Dendritic cell treated with granulocyte-macrophage colony-stimulating factor and Interleukin-4, amounts not matched to agents 40 ng/mL and 50 ng/mL, for 4 days (primary cell): Measurements from ENCODE around the gene RASGEF1B.

Experiments used
- H3K27ac Mint-ChIP-seq: one replicate; pipeline ENCODE4 v1.8.0; 2022; ENCODE audit warnings: mild to moderate bottlenecking, mixed read lengths
- H3K27me3 Mint-ChIP-seq: one replicate; pipeline ENCODE4 v1.8.0; 2022; ENCODE audit warnings: mild to moderate bottlenecking, mixed read lengths
- H3K36me3 Mint-ChIP-seq: one replicate; pipeline ENCODE4 v1.8.0; 2022; ENCODE audit warnings: low read depth, mixed read lengths
- H3K4me1 Mint-ChIP-seq: one replicate; pipeline ENCODE4 v1.8.0; 2022; ENCODE audit warnings: low read depth, mixed read lengths
- H3K4me3 Mint-ChIP-seq: one replicate; pipeline ENCODE4 v1.8.0; 2022; ENCODE audit warnings: mild to moderate bottlenecking, moderate library complexity, mixed read lengths
- H3K9me3 Mint-ChIP-seq: one replicate; pipeline ENCODE4 v1.8.0; 2022; ENCODE audit warnings: mixed read lengths
- intact Hi-C: fragments of 100-400 bp; cut with micrococcal nuclease; formaldehyde crosslinking; loops from one replicate; pipeline ENCODE4 v1.15.0; 2022

Gene RASGEF1B

GRCh38 chr4:81506731-81507130, 35.0 kb upstream of the RASGEF1B start:
- Mint-ChIP-seq H3K27ac (peak overlapping the region; percentile 97), H3K27me3 (no peaks in the 10 kb centered on the region), H3K9me3 (no peaks in the 10 kb centered on the region), H3K4me1 (peaks cover 76% of the 10 kb centered on the region), H3K4me3 (no peak overlapping the region), H3K36me3 (no peaks in the 10 kb centered on the region)
- intact Hi-C loops = loop anchor here (5.0 to 10.0 kb wide), 2 partner anchors 56 to 128 kb away; no protein-coding TSS in a partner anchor

GRCh38 chr4:81505726-81506125, 34.0 kb upstream of the RASGEF1B start:
- intact Hi-C loops = loop anchor here (1.0 to 10.0 kb wide), 4 partner anchors 13 to 129 kb away; no protein-coding TSS in a partner anchor
- no peaks in the 10 kb centered on the region for H3K9me3 Mint-ChIP-seq
- H3K4me1 Mint-ChIP-seq = peaks cover 73% of the 10 kb centered on the region
- no peaks in the 10 kb centered on the region for H3K27me3 Mint-ChIP-seq
- peak overlapping the region; percentile 37 for H3K4me3 Mint-ChIP-seq
- peak overlapping the region; percentile 97 for H3K27ac Mint-ChIP-seq
- no peaks in the 10 kb centered on the region for H3K36me3 Mint-ChIP-seq

- Mint-ChIP-seq H3K27ac (peak overlapping the region; percentile 97), H3K4me1 (peaks cover 73% of the 10 kb centered on the region), H3K27me3 (no peaks in the 10 kb centered on the region), H3K4me3 (peak overlapping the region; percentile 37), H3K36me3 (no peaks in the 10 kb centered on the region), H3K9me3 (no peaks in the 10 kb centered on the region)
- intact Hi-C loops = loop anchor here (1.0 to 10.0 kb wide), 4 partner anchors 13 to 130 kb away; no protein-coding TSS in a partner anchor
These were observed 33.4 kb upstream of the RASGEF1B start for GRCh38 chr4:81505004-81505598.

- no peaks in the 10 kb centered on the region for H3K27me3 Mint-ChIP-seq
- H3K9me3 Mint-ChIP-seq = no peaks in the 10 kb centered on the region
- H3K4me3 Mint-ChIP-seq = no peak overlapping the region
- no peaks in the 10 kb centered on the region for H3K36me3 Mint-ChIP-seq
- intact Hi-C loops = loop anchor here (1.0 to 10.0 kb wide), 4 partner anchors 12 to 130 kb away; no protein-coding TSS in a partner anchor
- peak overlapping the region; percentile 97 for H3K27ac Mint-ChIP-seq
- H3K4me1 Mint-ChIP-seq = peaks cover 68% of the 10 kb centered on the region
These were observed 32.7 kb upstream of the RASGEF1B start for GRCh38 chr4:81504112-81505003.

- H3K4me3 Mint-ChIP-seq = no peak overlapping the region
- H3K27ac Mint-ChIP-seq = peak overlapping the region; percentile 97
- no peaks in the 10 kb centered on the region for H3K36me3 Mint-ChIP-seq
- intact Hi-C loops = loop anchor here (10.0 kb wide), 1 partner anchor 131 kb away; no protein-coding TSS in a partner anchor
- H3K9me3 Mint-ChIP-seq = no peaks in the 10 kb centered on the region
- H3K27me3 Mint-ChIP-seq = no peaks in the 10 kb centered on the region
- peaks cover 60% of the 10 kb centered on the region for H3K4me1 Mint-ChIP-seq
These were observed 31.9 kb upstream of the RASGEF1B start for GRCh38 chr4:81503586-81503985.

- Mint-ChIP-seq H3K4me3 (no peak overlapping the region), H3K4me1 (peaks cover 55% of the 10 kb centered on the region), H3K9me3 (no peaks in the 10 kb centered on the region), H3K27ac (peak overlapping the region; percentile 50), H3K27me3 (no peaks in the 10 kb centered on the region), H3K36me3 (no peaks in the 10 kb centered on the region)
- intact Hi-C loops = loop anchor here (10.0 kb wide), 1 partner anchor 132 kb away; no protein-coding TSS in a partner anchor
These were observed 30.9 kb upstream of the RASGEF1B start for GRCh38 chr4:81502564-81502963.

- no peaks in the 10 kb centered on the region for H3K36me3 Mint-ChIP-seq
- no peaks in the 10 kb centered on the region for H3K27me3 Mint-ChIP-seq
- H3K4me3 Mint-ChIP-seq = no peak overlapping the region
- H3K4me1 Mint-ChIP-seq = peaks cover 41% of the 10 kb centered on the region
- intact Hi-C loops = loop anchor here (10.0 kb wide), 1 partner anchor 135 kb away; no protein-coding TSS in a partner anchor
- H3K27ac Mint-ChIP-seq = no peak overlapping the region
- no peaks in the 10 kb centered on the region for H3K9me3 Mint-ChIP-seq
These were observed 28.1 kb upstream of the RASGEF1B start for GRCh38 chr4:81499840-81500239.

GRCh38 chr4:81498551-81499099, 26.9 kb upstream of the RASGEF1B start:
- no peak overlapping the region for H3K27ac Mint-ChIP-seq
- H3K36me3 Mint-ChIP-seq = no peaks in the 10 kb centered on the region
- intact Hi-C loops = no loop called here
- H3K4me1 Mint-ChIP-seq = peaks cover 29% of the 10 kb centered on the region
- no peaks in the 10 kb centered on the region for H3K9me3 Mint-ChIP-seq
- no peak overlapping the region for H3K4me3 Mint-ChIP-seq
- H3K27me3 Mint-ChIP-seq = no peaks in the 10 kb centered on the region

- peaks cover 23% of the 10 kb centered on the region for H3K4me1 Mint-ChIP-seq
- intact Hi-C loops = no loop called here
These were observed 26.3 kb upstream of the RASGEF1B start for GRCh38 chr4:81498046-81498445.

GRCh38 chr4:81495345-81495744, 23.6 kb upstream of the RASGEF1B start:
- intact Hi-C loops = no loop called here
- peak overlapping the region; percentile 69 for H3K27ac Mint-ChIP-seq
- no peaks in the 10 kb centered on the region for H3K9me3 Mint-ChIP-seq
- H3K36me3 Mint-ChIP-seq = no peaks in the 10 kb centered on the region
- peaks cover 30% of the 10 kb centered on the region for H3K4me1 Mint-ChIP-seq
- no peak overlapping the region for H3K4me3 Mint-ChIP-seq
- no peaks in the 10 kb centered on the region for H3K27me3 Mint-ChIP-seq

More at GRCh38 chr4:81498046-81498445, 26.3 kb upstream of the RASGEF1B start:
- H3K27ac Mint-ChIP-seq = no peak overlapping the region
- H3K36me3 Mint-ChIP-seq = no peaks in the 10 kb centered on the region
- no peaks in the 10 kb centered on the region for H3K9me3 Mint-ChIP-seq
- no peak overlapping the region for H3K4me3 Mint-ChIP-seq
- no peaks in the 10 kb centered on the region for H3K27me3 Mint-ChIP-seq

GRCh38 chr4:81494031-81494431, 22.3 kb upstream of the RASGEF1B start:
- no peaks in the 10 kb centered on the region for H3K36me3 Mint-ChIP-seq
- H3K27me3 Mint-ChIP-seq = no peaks in the 10 kb centered on the region
- peaks cover 30% of the 10 kb centered on the region for H3K4me1 Mint-ChIP-seq

GRCh38 chr4:81492606-81493230, 21.0 kb upstream of the RASGEF1B start:
- Mint-ChIP-seq H3K36me3 (no peaks in the 10 kb centered on the region), H3K4me1 (peaks cover 25% of the 10 kb centered on the region), H3K27ac (peak overlapping the region; percentile 82), H3K27me3 (no peaks in the 10 kb centered on the region), H3K4me3 (no peak overlapping the region), H3K9me3 (no peaks in the 10 kb centered on the region)
- intact Hi-C loops = loop anchor here (1.0 kb wide), 2 partner anchors 13 to 20 kb away; no protein-coding TSS in a partner anchor

More at GRCh38 chr4:81494031-81494431, 22.3 kb upstream of the RASGEF1B start:
- Mint-ChIP-seq H3K9me3 (no peaks in the 10 kb centered on the region), H3K4me3 (peak overlapping the region; percentile 40), H3K27ac (peak overlapping the region; percentile 76)
- intact Hi-C loops = no loop called here

- no peaks in the 10 kb centered on the region for H3K27me3 Mint-ChIP-seq
- no peaks in the 10 kb centered on the region for H3K36me3 Mint-ChIP-seq
- intact Hi-C loops = loop anchor here (1.0 kb wide), 2 partner anchors 13 to 20 kb away; no protein-coding TSS in a partner anchor
- peak overlapping the region; percentile 82 for H3K27ac Mint-ChIP-seq
- peaks cover 25% of the 10 kb centered on the region for H3K4me1 Mint-ChIP-seq
- no peaks in the 10 kb centered on the region for H3K9me3 Mint-ChIP-seq
- H3K4me3 Mint-ChIP-seq = no peak overlapping the region
These were observed 20.2 kb upstream of the RASGEF1B start for GRCh38 chr4:81491943-81492342.
